MCF 10A (cell line): ENCODE data around the gene MEF2C. TPM values are rescaled to one million over a fixed set of nuclear protein-coding genes. Genes with fewer than 3 reads are reported as not detected.

Source experiments
- BruUV-seq: library from RNA; stranded (reverse); fragments of 400-500 nt; replicated peaks from 2 replicates; lab custom pipeline; 2021; lab: Mats Ljungman, UMichigan
- CTCF ChIA-PET: fragments of 300-600 bp; sonication (Branson Sonifier 250); formaldehyde crosslinking; extraction: SDS; loops from one replicate; lab custom pipeline; 2021; ENCODE audit warnings: antibody characterized with exemption, inconsistent platforms; lab: Yijun Ruan, JAX
- POLR2A ChIA-PET: fragments of 300-600, 350-650 bp; sonication (Branson Sonifier 250); formaldehyde crosslinking; extraction: SDS; loops from one replicate; lab custom pipeline; 2020; ENCODE audit warnings: antibody characterized with exemption, inconsistent platforms; lab: Yijun Ruan, JAX
- DNase-seq: peaks from one replicate; pipeline ENCODE4 v3.0.0-alpha.2; 2018; ENCODE audit not compliant: unreplicated experiment
- H3K27ac Mint-ChIP-seq: one replicate; pipeline ENCODE4 v1.8.0; 2022; ENCODE audit warnings: mild to moderate bottlenecking, low read depth, mixed read lengths; ENCODE audit not compliant: unreplicated experiment
- H3K27me3 Mint-ChIP-seq: one replicate; pipeline ENCODE4 v1.8.0; 2022; ENCODE audit warnings: mixed read lengths; ENCODE audit not compliant: insufficient read depth, unreplicated experiment
- H3K36me3 Mint-ChIP-seq: one replicate; pipeline ENCODE4 v1.8.0; 2022; ENCODE audit warnings: mild to moderate bottlenecking, moderate library complexity, mixed read lengths; ENCODE audit not compliant: insufficient read depth, unreplicated experiment
- H3K4me1 Mint-ChIP-seq: one replicate; pipeline ENCODE4 v1.8.0; 2022; ENCODE audit warnings: mixed read lengths; ENCODE audit not compliant: insufficient read depth, unreplicated experiment
- H3K4me3 Mint-ChIP-seq: one replicate; pipeline ENCODE4 v1.8.0; 2022; ENCODE audit warnings: mild to moderate bottlenecking, moderate library complexity, mixed read lengths; ENCODE audit not compliant: unreplicated experiment
- H3K9me3 Mint-ChIP-seq: one replicate; pipeline ENCODE4 v1.8.0; 2022; ENCODE audit warnings: mixed read lengths; ENCODE audit not compliant: unreplicated experiment
- CTCF ChIP-seq: fragments of 200-600 bp; IDR thresholded peaks from one replicate; pipeline ENCODE4 v1.8.0; 2022; ENCODE audit warnings: antibody characterized with exemption, mild to moderate bottlenecking; ENCODE audit not compliant: unreplicated experiment
- intact Hi-C: fragments of 100-400 bp; cut with micrococcal nuclease; formaldehyde crosslinking; loops from 2 replicates; pipeline ENCODE4 v1.14.1; 2022
- total RNA-seq: library from RNA; stranded (reverse); gene quantifications from 2 replicates; pipeline ENCODE4 v1.2.3, GENCODE V29; 2022

Gene MEF2C
- total RNA-seq, 1 experiment from 2014 or later: 0.05 TPM

- Mint-ChIP-seq H3K4me3 (no peak overlapping the region), H3K36me3 (no peaks in the 10 kb centered on the region), H3K27ac (no peak overlapping the region), H3K9me3 (no peaks in the 10 kb centered on the region), H3K27me3 (peaks cover 97% of the 10 kb centered on the region), H3K4me1 (no peaks in the 10 kb centered on the region)
- ChIA-PET CTCF (no interaction called here), POLR2A (interaction anchor here (0.6 kb wide), 2 partner anchors 1243 to 1387 kb away, joined by 3 read pairs; no protein-coding TSS in a partner anchor)
- TF ChIP-seq CTCF: no peak
- no peak for DNase-seq
- intact Hi-C loops: loop anchor here (10.0 kb wide), 1 partner anchor 1378 kb away; no protein-coding TSS in a partner anchor
- no TSS peak for BruUV-seq
These were observed 3.9 kb upstream of the MEF2C start for GRCh38 chr5:88886746-88887341.

DNA sequence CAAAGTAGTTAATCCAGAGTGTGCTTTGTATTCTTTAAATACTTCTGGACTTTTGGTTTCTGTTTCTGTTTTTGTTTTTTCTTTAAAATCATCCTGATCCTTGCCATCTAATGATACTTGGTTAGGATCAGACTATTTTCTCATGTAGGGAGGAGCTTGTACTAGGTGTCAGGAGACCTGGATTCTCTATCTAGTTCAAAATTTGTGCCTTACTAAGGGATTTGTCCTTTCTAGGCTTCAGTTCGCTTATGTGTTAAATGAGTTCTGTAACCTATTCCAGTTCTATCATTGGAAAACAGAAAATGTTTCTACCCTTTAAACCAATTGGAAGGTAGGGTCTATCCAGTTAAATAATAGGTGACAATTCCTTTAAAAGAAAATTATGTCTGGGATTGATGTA lies 3.3 kb upstream of the MEF2C start:
- TF ChIP-seq CTCF: no peak
- H3K4me3 Mint-ChIP-seq: no peak overlapping the region
- no peaks in the 10 kb centered on the region for H3K4me1 Mint-ChIP-seq
- BruUV-seq: no TSS peak
- H3K27me3 Mint-ChIP-seq: peaks cover 91% of the 10 kb centered on the region
- CTCF ChIA-PET: no interaction called here
- POLR2A ChIA-PET: interaction anchor here (0.6 kb wide), 2 partner anchors 1244 to 1388 kb away, joined by 3 read pairs; no protein-coding TSS in a partner anchor
- H3K9me3 Mint-ChIP-seq: no peaks in the 10 kb centered on the region
- DNase-seq: no peak
- H3K36me3 Mint-ChIP-seq: no peaks in the 10 kb centered on the region
- intact Hi-C loops: loop anchor here (10.0 kb wide), 1 partner anchor 1379 kb away; no protein-coding TSS in a partner anchor
- H3K27ac Mint-ChIP-seq: no peak overlapping the region

GRCh38 chr5:88885002-88885401 lies 2.0 kb upstream of the MEF2C start:
- POLR2A ChIA-PET: no interaction called here
- no peaks in the 10 kb centered on the region for H3K36me3 Mint-ChIP-seq
- CTCF ChIA-PET: no interaction called here
- H3K27ac Mint-ChIP-seq: no peak overlapping the region
- H3K4me3 Mint-ChIP-seq: no peak overlapping the region
- peaks cover 79% of the 10 kb centered on the region for H3K27me3 Mint-ChIP-seq
- BruUV-seq: no TSS peak
- no peak for TF ChIP-seq CTCF
- intact Hi-C loops: loop anchor here (10.0 kb wide), 1 partner anchor 1380 kb away; no protein-coding TSS in a partner anchor
- DNase-seq: no peak
- no peaks in the 10 kb centered on the region for H3K9me3 Mint-ChIP-seq
- no peaks in the 10 kb centered on the region for H3K4me1 Mint-ChIP-seq

- Mint-ChIP-seq H3K27ac (no peak overlapping the region), H3K9me3 (no peaks in the 10 kb centered on the region), H3K4me1 (no peaks in the 10 kb centered on the region), H3K27me3 (peaks cover 74% of the 10 kb centered on the region), H3K36me3 (no peaks in the 10 kb centered on the region), H3K4me3 (no peak overlapping the region)
- intact Hi-C loops: loop anchor here (10.0 kb wide), 1 partner anchor 1380 kb away; no protein-coding TSS in a partner anchor
- no peak for TF ChIP-seq CTCF
- POLR2A ChIA-PET: no interaction called here
- CTCF ChIA-PET: interaction anchor here (0.5 kb wide), 1 partner anchor 1104 kb away, joined by 3 read pairs; no protein-coding TSS in a partner anchor
- BruUV-seq: no TSS peak
- no peak for DNase-seq
These were observed 1.6 kb upstream of the MEF2C start for GRCh38 chr5:88884608-88884877.
